GM19043 (cell line): ENCODE measurements around the gene TBC1D22A.

ENCODE experiments used
- ATAC-seq: cut with Tn5 transposase; IDR thresholded peaks from one replicate; pipeline ENCODE4 v1.9.1; 2021; ENCODE audit warnings: low read depth; ENCODE audit not compliant: unreplicated experiment

TBC1D22A gene

DNA sequence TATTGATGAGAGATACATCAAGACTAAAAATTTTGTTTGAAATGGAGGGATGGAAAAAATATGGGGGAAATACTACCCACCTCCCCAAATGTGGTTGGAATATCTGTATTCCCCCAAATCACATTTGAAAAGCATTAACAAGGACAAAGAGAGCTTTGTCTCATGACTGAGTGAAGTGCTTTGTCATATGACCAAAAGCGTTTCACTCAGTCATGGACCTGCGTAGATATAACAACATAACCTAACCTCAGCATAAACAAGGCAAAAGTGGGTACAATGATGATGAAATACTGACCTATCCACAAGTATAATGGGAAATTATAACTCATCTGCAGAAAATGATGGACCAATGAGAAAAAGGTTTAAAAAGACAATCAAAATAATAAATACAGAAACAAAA lies 418.3 kb downstream of the TBC1D22A start:
- ATAC-seq = no peak

DNA sequence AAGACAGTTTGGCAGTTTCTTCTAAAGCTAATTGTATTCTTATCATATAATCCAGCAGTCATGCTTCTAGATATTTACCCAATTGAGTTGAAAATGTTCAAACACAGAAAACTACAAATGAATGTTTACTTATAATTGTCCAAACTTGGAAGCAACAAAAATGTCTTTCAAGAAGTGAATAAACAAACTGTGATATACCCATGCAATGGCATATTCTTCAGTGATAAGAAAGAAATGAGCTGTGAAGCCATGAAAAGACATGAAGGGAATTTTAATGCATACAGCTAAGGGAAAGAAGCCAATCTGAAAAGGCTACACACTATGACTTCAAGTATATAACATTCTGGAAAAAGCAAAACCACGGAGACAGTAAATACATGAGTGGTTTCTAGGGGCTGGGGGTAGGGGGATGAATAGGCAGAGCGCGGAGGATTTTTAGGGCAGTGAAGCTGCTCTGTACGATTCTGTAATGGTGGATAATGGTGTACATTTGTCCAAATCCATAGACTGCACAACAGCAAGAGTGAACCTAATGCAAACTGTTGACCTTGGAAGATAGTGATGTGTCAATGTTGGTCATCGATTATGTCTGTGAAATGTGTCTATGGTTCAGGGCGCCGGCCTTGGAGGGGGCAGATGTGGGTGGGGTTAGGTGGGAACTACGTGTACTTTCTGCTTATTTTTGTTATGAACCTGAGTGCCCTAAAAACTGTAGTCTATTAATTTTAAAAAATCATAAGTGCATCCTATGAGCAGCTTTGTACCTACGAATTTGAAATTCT lies 424.9 kb downstream of the TBC1D22A start:
- ATAC-seq = no peak

DNA sequence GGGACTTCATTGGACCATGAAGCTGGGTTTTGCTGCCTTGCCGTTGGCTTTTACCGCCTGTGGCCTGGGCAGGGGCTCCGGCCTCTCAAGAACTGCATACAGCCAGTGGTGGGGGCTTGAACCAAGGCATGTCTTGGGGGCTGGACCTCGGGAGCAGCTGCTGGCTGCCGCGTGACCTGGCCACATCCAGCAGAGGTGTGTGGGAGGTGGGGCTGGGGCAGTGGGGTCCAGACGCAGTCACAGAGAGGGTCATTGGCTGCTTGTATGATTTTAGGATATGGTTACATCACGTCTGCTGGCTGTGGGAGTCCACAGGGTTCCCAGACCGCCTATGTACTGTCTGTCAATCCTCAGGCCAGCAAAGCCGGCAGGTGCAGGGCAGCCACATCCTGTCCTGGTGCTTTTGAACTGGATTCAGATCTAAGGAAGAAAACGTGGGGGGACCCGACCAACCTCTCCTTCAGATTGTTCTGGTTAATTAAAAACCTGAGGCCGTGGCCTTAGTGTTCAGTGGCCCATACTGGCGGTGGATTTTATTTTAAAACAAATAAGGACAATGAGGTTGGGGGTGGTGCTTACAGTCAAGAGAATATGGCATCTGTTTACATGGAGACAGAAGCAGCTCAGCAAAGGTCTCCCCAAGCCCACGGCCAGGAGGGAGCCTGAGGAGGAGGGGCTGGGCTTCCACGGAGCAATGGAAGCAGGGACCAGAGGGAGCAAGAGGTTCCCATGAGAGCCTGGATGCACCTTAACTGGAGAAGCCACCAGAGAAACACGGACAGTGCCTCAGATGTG lies 426.0 kb downstream of the TBC1D22A start:
- no peak for ATAC-seq

DNA sequence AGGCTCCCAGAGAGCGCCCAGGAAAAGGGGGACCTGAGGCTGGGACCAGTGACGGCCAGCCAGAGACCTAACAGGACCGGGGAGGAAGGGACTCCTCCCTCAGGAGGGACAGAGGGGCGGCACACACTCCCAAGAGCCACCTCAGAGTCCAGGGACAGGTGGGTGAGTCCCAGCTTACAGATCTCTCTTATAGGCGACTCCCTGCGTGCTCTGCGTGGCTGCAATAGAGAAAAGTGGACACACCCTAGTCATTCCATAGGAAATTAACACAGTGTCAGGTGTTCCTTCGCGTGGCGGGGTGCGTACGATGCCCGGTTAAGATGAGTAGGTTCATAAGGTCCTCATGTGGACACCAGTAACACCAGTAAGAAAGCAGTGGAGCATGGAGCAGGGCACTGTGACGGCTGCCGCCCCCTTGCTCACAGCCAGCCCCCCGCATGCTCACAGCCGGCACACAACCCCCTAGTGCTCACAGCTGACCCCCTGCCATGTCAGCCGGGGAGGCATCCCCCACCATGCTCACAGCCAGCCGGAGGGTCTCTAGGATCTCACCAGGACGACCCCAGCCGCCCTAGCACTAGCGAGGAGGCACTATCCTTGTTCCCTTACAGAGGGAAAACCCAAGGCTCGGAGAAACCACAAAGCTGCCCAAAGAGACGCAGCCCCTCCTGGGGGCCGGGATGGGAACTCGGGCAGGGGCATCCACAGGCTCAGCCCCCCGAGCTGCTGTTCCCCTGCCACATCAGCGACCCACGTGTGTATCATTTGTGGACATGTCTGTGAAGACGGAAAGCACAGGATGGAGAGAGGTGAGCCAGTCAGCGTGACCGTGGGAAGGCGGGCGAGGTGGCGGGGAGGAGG lies 426.8 kb downstream of the TBC1D22A start:
- no peak for ATAC-seq

DNA sequence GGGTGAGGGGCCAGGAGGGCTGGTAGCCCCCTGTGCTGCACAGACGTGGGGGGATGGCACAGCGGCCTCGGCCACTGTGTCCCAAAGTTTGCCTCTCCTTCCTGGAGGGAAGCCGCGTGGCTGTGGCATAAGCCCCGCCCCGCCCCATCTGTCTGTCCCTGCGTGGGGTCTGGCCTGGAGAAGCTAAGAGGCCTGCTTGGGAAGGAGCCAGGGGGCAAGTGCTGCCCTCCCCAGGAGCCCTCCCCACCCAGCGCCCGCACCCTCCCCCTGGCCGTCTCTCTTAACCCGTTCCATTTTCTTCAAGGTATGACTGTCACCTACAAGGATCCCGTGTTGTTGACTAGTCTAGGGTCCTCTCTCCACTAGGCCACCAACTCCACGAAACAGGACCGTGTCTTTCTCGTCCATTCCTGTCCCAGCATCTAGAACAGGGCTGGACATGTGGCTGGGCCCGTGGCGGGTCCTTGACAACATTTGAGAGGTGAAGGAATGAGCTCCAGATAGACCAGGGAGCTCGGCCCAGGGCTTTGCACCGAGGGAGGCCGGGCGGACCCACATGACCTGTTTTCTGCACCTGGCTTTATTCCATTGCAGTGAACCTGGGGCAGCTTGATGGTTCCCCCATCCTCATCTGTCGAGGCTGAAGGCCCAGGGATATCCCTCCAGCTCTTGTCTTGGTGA lies 428.0 kb downstream of the TBC1D22A start:
- ATAC-seq = no peak

DNA sequence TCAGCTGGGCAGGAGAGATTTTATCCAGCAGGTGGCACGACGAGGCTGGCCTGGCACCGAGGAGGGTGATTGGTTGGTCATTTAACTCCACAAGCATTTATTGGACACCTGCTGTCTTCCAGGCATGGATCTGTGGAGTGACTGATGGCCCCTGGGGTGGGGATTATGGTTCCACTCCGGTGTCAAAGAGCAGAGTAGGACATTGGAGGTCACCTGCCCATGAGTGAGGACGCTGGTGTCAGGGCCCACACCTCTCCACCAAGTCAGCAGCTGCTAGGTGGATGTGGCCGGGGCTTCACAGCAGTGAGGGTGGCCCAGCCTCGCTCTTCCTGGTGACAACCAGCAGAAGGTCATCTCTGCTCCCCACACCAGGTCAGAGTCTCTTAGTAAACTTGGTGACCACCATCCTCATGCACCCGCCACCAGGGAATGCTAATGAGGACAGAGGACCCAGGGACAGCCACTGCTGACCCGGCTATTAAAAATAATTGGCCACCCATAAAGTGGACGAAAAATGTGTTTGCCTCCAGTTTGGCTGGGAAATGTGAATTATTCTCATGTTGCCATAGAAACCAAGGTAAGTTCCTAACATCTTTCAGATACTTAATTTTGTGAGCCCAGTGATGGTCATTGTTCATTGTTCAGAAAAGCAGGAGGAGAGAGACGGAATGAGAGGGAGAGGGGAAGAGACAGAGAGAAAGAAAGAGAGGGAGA lies 428.7 kb downstream of the TBC1D22A start:
- ATAC-seq = no peak

DNA sequence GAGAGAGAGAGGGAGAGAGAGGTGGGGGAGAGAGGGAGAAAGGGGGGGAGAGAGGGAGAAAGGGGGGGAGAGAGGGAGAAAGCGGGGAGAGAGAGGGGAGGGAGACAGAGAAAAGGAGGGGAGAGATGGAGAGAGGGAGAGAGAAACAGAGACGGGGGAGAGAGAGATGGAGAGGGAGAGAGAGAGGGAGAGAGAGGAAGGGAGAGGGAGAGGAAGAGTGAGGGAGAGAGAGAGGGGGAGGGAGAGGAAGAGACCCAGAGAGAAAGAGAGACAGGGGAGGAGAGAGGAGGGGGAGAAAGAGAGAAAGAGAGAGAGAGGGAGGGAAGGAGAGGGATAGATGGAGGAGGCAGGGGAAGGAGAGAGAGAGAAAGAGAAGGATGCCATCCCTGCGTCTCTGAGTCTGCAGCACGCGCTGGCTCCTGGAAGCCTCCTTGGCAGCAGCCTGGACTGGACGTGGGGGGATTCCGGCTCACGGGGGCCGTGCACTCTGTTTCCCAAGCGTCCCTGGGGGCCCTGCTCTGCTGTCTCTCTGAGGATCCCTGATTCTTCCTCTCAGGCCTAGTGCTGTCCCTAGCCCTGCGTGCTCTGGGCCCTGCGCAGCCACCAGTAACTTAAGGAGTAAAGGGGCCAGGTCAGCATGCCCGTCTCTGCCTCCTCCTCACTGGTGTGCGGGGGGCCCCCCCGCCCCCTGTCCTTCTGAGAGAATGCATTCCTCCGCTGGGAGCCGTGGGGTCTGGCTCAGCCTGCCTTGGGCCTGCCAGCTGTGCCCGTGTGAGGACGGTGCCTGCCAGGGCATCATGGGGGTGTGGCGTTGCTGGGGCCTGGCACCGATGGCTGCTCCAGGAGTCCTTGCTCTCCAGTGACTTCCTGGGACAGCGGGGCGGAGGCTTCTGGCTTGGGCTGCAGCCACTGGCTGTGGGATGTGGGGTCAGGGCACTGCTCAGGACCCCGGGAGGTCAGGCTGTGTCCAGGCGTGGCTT lies 429.5 kb downstream of the TBC1D22A start:
- ATAC-seq = no peak

DNA sequence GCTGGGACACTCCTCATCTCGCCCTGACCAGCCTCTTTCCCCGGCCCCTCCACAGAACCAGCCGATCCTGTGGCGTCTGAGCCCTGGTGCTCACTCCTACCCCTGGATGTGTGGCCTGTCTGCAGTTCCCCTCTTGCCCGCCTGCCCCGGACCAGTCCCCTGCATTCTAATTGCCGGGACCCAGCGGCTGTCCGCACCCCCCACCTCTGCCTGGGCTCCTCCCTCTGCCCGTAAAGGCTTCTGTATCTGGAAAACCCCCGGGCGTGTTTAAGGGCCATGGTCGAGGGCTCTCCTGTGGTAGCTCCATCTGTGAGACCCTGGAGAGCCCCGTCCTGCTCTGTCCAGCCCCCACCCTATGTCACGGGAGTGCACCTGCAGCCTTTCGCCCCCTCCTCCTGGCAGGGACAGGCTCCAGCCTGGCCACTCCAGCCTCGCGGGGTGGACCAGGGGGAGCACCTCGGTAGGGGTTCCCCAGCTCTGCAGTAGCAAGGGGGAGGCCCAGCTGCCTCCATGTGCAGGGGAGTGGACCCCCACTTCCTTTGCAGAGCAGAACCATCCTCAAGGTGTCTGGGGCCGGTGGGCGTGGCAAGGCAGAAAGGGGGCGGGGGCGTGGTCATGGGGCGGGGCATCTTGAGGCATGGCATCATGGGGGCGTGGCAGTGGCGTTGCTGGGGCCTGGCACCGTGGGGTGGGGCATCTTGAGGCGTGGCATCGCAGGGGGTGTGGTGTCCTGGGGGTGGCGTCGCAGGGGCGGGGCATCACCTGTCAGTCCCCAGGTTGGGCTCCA lies 430.4 kb downstream of the TBC1D22A start:
- no peak for ATAC-seq

DNA sequence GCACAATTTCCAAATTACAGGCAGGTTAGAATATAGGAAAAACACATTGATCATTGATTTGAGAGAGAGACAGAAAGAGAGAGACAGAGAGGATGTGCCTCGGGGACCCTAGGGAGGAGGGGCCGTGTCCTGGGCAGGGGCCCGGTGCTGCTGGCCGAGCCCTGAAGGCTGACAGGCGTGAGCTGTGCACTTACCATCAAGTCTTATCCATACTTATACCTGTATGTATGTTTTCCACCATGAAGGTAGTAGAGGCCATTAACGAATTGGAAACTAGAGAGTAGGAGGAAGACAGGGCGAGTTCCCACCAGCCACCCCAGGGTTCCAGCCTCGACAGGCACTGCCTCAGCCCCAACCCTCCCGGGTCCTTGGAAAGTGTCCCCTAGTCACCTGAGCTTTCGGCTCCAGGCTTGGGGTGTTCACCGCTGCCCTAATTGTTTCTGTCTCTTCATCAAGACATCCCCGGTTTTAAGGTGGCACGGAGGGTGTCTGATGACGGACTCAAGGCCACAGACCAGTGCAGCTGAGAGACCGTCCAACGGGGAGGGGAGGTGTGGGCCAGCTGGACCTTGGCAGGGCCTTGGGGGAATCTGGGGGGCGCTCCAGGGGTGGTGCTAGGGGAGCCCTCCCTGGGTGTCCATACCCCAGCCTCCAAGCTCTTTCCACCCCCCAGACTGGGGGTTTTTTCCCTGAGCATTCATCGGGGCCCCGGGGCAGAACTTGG lies 431.3 kb downstream of the TBC1D22A start:
- ATAC-seq = no peak

DNA sequence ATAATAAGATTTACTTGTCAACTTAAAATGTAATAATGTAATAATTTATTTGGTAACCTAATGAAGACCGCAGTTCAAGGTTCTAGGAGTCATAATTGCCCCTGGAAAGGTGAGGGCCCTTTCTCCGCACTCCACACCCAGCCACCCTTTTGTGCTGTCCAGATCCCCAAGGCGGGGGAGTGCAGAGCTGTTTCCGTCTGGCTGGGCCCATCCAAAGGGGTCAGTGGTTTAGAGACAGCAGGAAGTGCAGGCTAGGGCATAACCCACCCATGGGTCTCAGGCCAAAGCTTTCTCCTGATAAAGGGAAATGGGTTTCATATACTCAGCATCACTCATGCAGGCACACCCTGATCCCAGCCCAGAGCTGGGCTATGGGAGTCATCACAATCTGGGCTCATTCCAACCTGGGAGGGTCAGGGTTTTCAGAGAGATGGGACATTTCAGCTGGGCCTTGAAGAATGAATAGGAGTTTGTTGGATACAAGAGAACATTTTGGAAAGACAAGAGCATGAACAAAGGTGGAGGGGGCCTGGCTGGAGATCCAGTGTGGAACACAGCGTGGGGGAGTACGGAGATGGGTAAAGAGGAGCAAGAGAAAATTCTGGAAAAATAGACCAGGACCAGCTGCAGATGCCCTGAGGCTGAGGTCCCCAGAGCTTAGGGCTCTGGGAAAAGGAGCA lies 432.2 kb downstream of the TBC1D22A start:
- ATAC-seq = no peak

DNA sequence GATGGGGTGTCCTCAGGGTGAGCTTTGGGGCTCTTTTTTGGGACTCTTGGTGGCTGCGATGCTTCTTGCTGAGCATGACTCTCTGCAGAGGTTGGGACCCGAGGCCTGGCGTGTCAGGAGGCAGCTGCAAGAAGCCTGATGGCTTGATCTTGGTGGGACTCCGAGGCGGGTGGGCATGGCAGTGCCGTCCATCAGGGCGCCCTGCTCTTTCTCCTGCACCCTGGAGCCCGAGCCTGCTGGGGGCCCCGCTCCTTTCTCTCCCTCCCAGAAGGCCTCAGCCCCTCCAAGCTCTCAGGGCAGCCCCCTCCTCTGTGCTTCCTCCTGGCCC lies 432.7 kb downstream of the TBC1D22A start:
- ATAC-seq = no peak

DNA sequence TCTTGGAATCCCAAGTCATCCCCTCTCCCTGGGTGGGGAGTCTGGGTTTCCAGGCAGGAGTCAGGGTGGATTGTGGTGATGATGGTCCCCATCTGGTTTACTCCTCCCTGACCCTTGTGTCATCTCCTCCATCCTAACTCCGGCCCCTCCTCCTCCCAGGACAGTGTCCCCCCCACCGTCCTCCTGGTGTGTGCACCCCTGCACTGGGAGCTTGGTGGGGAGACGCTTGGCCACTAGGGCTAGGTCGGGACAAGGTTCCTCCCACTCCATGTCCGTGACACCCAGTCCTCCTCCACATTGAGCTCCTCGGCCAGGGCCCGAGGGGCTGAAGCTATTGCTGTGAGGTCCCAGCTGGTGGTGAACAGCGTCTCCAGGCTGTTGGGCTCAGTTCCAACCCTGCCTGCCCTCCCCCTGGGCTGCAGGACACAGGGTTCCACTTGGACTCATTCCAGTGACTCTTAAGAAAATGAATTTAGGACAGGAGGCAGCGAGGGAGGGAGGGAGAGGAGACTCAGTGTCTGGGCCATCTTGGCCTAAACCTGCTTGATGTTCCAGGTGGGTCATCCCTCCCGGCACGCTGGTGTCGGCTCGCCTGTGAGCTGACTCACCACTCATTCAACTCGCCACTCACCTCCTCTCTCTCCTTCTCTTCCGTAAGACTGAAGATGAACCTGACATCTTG lies 433.2 kb downstream of the TBC1D22A start:
- no peak for ATAC-seq

DNA sequence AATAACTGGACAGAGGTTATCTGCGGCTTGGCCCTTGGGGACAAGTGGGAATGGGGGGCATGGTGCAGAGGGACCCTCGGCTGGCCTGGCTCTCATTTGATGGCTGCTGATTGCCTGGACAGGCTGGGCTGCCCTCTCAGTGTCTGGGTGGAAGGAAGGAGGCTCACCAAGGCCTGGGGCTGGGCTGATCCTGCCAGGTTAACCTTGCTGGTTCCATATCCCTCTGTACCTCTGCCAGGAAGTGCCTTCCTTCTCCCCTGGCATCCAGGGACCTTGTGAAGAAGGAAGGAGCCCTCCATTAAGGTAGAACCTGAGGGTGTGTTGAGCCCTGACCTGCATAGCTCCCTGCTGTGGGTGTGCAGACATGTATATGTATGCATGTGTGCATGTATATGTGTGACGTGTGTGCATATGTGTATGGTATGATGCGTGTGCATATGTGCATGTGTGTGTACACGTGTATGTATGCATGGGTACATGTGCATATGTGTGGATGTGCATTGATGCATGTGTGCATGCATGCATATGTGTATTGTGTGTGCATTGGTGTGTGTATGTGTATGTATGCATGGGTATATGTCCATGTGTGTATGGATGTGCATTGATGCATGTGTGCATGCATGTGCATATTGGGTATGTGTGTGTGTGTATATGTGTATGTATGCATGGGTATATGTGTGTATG lies 433.9 kb downstream of the TBC1D22A start:
- no peak for ATAC-seq

DNA sequence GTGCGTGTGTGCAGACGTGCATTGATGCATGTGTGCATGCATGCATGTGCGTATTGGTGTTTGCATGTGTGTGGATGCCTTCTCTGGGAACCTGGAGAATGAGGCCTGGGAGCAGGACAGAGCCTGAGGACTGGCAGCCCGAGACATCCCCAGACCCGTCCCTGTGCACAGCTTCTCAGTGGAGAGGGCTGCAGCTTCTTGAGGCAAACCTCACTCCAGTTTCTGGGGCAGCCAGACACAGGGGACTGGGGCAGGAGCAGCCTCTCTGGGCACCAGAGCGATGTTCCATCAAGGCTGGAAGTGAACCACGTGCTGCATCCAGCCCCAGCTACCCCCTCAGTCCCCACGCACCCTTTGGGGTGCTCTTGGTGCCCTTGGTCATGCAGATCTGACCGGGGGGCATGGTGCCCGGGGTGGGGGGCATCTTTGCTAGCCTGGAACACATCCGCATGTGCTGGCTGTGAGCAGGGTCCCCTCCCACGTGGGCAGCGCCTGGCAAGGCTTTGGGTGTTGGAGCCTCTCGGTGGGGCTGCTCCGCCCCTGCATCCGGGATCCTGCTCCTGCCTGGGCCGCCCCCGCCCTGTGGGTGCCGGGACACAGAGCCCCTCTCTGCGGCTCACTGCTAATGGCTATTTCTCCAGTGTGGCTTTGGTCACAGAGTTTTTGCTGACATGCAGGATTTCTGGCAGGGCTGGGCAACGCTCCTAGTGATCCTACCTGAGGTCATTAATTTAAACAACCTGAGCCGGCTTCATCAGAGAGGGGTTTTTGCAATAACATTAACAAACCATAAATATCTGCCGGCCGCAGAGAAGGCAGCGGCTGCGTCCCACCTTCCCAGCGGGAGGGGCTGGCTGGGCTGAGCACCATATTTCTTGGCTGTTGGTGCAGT lies 434.7 kb downstream of the TBC1D22A start:
- no peak for ATAC-seq
